Activated CD8-positive, alpha-beta memory T cell treated with anti-CD3 and anti-CD28 coated beads for 48 hours (primary cell): Measurements from ENCODE around the gene IFIT1.
"Not testable (repeated sequence)": the region's sequence is repeated elsewhere in the genome, so short reads cannot be mapped to it uniquely, and the experiment has no call there.

ENCODE experiments used
- DNase-seq, 3 experiments: peaks; one replicate each; pipeline ENCODE4 v3.0.0-alpha.2; 2020; ENCODE audit warnings: low read depth in 2 of 3, low spot score in 2 of 3

The IFIT1 gene

GRCh38 chr10:89391907-89392756, at the start of gene IFIT1:
TSS of gene IFIT1 (plus strand) at chr10:89392623. CDS start at chr10:89392713, 90 bp downstream.
- DNase-seq: no peak

- no peak for DNase-seq
Measured at GRCh38 chr10:89343089-89343767, 49.2 kb upstream of the IFIT1 start.

- no peak for DNase-seq
Measured at GRCh38 chr10:89344156-89344555, 48.3 kb upstream of the IFIT1 start.

GRCh38 chr10:89345367-89346000, 46.9 kb upstream of the IFIT1 start:
- DNase-seq: no peak

- no peak for DNase-seq
Measured at GRCh38 chr10:89346405-89347254, 45.8 kb upstream of the IFIT1 start.

- no peak for DNase-seq
Measured at GRCh38 chr10:89347701-89348457, 44.5 kb upstream of the IFIT1 start.

GRCh38 chr10:89348481-89348880, 43.9 kb upstream of the IFIT1 start:
- DNase-seq: no peak

GRCh38 chr10:89348975-89349374, 43.4 kb upstream of the IFIT1 start:
- DNase-seq: no peak

GRCh38 chr10:89350631-89351315, 41.6 kb upstream of the IFIT1 start:
- not testable (repeated sequence) for DNase-seq

GRCh38 chr10:89351412-89351779, 41.0 kb upstream of the IFIT1 start:
- no peak for DNase-seq

GRCh38 chr10:89351780-89352597, 40.4 kb upstream of the IFIT1 start:
- DNase-seq: no peak

GRCh38 chr10:89352802-89353201, 39.6 kb upstream of the IFIT1 start:
- no peak for DNase-seq

- no peak for DNase-seq
Measured at GRCh38 chr10:89355394-89355931, 37.0 kb upstream of the IFIT1 start.

- DNase-seq: no peak
Measured at GRCh38 chr10:89357096-89357495, 35.3 kb upstream of the IFIT1 start.

GRCh38 chr10:89357975-89358374, 34.4 kb upstream of the IFIT1 start:
- no peak for DNase-seq

- DNase-seq: no peak
Measured at GRCh38 chr10:89360157-89360556, 32.3 kb upstream of the IFIT1 start.

GRCh38 chr10:89362929-89363328, 29.5 kb upstream of the IFIT1 start:
- no peak for DNase-seq

GRCh38 chr10:89363729-89364442, 28.5 kb upstream of the IFIT1 start:
- no peak for DNase-seq
